ENCODE results near the gene EEF1AKMT4. TPM values are rescaled to one million over a fixed set of nuclear protein-coding genes. Genes with fewer than 3 reads are reported as not detected.
A peak's percentile ranks its signal among the peaks of the same experiment; 100 is the strongest.

Gene EEF1AKMT4
- polyA plus RNA-seq, 1 donor (not counting 4 experiments of a cell fraction or from before 2014, with no cell fraction given): 10.8 TPM

DNA sequence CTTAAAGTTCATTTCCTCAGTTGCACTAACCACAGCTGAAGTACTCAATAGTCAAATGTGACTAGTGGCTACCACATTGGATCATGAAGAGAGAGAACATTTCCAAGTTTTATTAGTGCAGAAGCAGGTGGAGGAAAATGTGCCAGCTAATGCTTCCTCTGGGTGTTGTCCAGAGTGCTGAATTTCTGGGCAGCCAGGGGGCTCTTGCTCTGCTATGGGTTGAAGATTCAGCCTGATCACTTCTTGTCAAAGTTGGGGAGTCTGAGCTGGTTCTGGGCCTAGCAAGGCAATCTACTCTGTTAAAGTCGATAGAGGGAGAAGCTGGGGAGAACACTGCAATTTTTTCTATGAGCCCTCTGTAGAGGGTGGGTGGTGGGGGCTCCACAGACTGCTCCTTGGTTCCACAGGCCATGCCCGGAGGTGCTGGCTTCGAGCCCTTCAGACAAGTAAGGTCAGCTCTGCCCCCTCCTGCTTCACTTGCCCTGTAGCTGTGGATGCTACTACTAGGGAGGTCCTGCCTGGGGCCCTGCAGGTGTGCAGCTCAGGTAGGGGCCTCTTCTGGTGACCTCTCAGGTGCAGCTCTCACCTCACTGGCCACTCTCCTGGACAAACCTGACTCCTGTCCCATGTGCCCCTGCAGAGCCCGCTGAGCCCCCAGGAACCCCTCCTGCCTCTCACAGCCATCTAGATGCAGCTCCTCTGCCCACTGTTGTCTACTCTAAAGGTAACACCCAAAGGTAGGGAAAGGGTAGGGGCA, 8.9 kb upstream of the EEF1AKMT4 start:
- H3K4me1 ChIP-seq (ENCODE audit: control insufficient read depth, extremely low read depth, insufficient read depth, low read length): no peaks in the 10 kb centered on the region
- peaks cover 24% of the 10 kb centered on the region in 2 experiments for H3K36me3 ChIP-seq (ENCODE audit: control insufficient read depth in 2 of 2, extremely low read depth in 1 of 2, insufficient read depth in 2 of 2, low read length in 2 of 2)
- H3K4me3 ChIP-seq (ENCODE audit: control insufficient read depth in 2 of 3, extremely low read depth in 1 of 3, insufficient read depth in 2 of 3, low read depth in 1 of 3, low read length in 3 of 3): no peak overlapping the region
- H3K9me3 ChIP-seq (ENCODE audit: control insufficient read depth, low read depth, low read length): no peaks in the 10 kb centered on the region
- H3K9me1 ChIP-seq (ENCODE audit: control insufficient read depth, extremely low read depth, insufficient read depth, low read length): no peaks in the 10 kb centered on the region
- FAIRE-seq (peak; percentile 63), DNase-seq (ENCODE audit: low read depth, low spot score) (no peak)
- H3K4me2 ChIP-seq (ENCODE audit: control insufficient read depth, extremely low read depth, insufficient read depth, low read depth, low read length): no peak overlapping the region
- TF ChIP-seq, protein P1, sequence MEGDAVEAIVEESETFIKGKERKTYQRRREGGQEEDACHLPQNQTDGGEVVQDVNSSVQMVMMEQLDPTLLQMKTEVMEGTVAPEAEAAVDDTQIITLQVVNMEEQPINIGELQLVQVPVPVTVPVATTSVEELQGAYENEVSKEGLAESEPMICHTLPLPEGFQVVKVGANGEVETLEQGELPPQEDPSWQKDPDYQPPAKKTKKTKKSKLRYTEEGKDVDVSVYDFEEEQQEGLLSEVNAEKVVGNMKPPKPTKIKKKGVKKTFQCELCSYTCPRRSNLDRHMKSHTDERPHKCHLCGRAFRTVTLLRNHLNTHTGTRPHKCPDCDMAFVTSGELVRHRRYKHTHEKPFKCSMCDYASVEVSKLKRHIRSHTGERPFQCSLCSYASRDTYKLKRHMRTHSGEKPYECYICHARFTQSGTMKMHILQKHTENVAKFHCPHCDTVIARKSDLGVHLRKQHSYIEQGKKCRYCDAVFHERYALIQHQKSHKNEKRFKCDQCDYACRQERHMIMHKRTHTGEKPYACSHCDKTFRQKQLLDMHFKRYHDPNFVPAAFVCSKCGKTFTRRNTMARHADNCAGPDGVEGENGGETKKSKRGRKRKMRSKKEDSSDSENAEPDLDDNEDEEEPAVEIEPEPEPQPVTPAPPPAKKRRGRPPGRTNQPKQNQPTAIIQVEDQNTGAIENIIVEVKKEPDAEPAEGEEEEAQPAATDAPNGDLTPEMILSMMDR (optimal IDR thresholded peaks at IDR 0.05 in 1 of 3, IDR thresholded peaks at IDR 0.05 in 1 of 3, conservative IDR thresholded peaks at IDR 0.05 in 1 of 3; ENCODE audit: extremely low read depth in 1 of 3, insufficient read depth in 2 of 3, low read length in 3 of 3): no peak
- no peak for TF ChIP-seq EZH2 (IDR thresholded peaks at IDR 0.05; ENCODE audit: low read length)
- peaks cover 2% of the 10 kb centered on the region for H3K79me2 ChIP-seq (ENCODE audit: control insufficient read depth, insufficient read depth, low read length)
- H4K20me1 ChIP-seq (ENCODE audit: control insufficient read depth, extremely low read depth, insufficient read depth, low read length): no peaks in the 10 kb centered on the region
- dilution Hi-C loops (cut with MboI; ENCODE audit: extremely low pct_ligation_motif_present, low sequenced_read_pairs): no loop called here
- no peak overlapping the region for H2AFZ ChIP-seq (ENCODE audit: control insufficient read depth, low read length)
- no peaks in the 10 kb centered on the region for H3K27me3 ChIP-seq (ENCODE audit: control insufficient read depth, extremely low read depth, insufficient read depth, low read length)
- no peak overlapping the region for H3K27ac ChIP-seq (ENCODE audit: control insufficient read depth, insufficient read depth, low read length)
- H3K9ac ChIP-seq (ENCODE audit: control insufficient read depth, extremely low read depth, insufficient read depth, low read length): no peak overlapping the region

DNA sequence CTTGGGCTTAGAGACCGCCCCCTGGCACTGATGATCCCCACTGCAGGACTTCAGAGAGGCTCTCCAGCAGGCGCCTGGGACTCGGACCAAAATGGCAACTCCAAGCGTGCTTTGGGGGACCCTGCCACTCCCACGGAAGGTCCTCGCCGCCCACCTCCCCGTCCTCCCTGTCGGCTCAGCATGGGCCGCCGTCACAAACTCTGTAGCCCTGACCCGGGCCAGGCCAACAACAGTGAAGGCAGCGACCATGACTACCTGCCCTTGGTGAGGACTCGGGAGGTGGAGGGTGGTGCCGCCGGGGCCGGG, 8.4 kb upstream of the EEF1AKMT4 start:
- dilution Hi-C loops (cut with MboI; ENCODE audit: extremely low pct_ligation_motif_present, low sequenced_read_pairs): no loop called here
- Histone ChIP-seq H3K79me2 (ENCODE audit: control insufficient read depth, insufficient read depth, low read length) (peaks cover 5% of the 10 kb centered on the region), H3K36me3 (ENCODE audit: control insufficient read depth in 2 of 2, extremely low read depth in 1 of 2, insufficient read depth in 2 of 2, low read length in 2 of 2) (peaks cover 24 to 25% of the 10 kb centered on the region in 2 experiments), H3K9ac (ENCODE audit: control insufficient read depth, extremely low read depth, insufficient read depth, low read length) (no peak overlapping the region), H3K27me3 (ENCODE audit: control insufficient read depth, extremely low read depth, insufficient read depth, low read length) (no peaks in the 10 kb centered on the region), H3K9me1 (ENCODE audit: control insufficient read depth, extremely low read depth, insufficient read depth, low read length) (no peaks in the 10 kb centered on the region), H3K27ac (ENCODE audit: control insufficient read depth, insufficient read depth, low read length) (no peak overlapping the region), H3K4me3 (ENCODE audit: control insufficient read depth in 2 of 3, extremely low read depth in 1 of 3, insufficient read depth in 2 of 3, low read depth in 1 of 3, low read length in 3 of 3) (no peak overlapping the region), H3K9me3 (ENCODE audit: control insufficient read depth, low read depth, low read length) (no peaks in the 10 kb centered on the region), H3K4me1 (ENCODE audit: control insufficient read depth, extremely low read depth, insufficient read depth, low read length) (no peaks in the 10 kb centered on the region), H2AFZ (ENCODE audit: control insufficient read depth, low read length) (no peak overlapping the region), H3K4me2 (ENCODE audit: control insufficient read depth, extremely low read depth, insufficient read depth, low read depth, low read length) (no peak overlapping the region), H4K20me1 (ENCODE audit: control insufficient read depth, extremely low read depth, insufficient read depth, low read length) (no peaks in the 10 kb centered on the region)
- DNase-seq (ENCODE audit: low read depth, low spot score): no peak
- FAIRE-seq: no peak
- no peak for TF ChIP-seq EZH2 (IDR thresholded peaks at IDR 0.05; ENCODE audit: low read length)
- TF ChIP-seq, protein P1 (optimal IDR thresholded peaks at IDR 0.05 in 1 of 3, IDR thresholded peaks at IDR 0.05 in 1 of 3, conservative IDR thresholded peaks at IDR 0.05 in 1 of 3; ENCODE audit: extremely low read depth in 1 of 3, insufficient read depth in 2 of 3, low read length in 3 of 3): no peak
